T-helper 2 cell treated with Interferon-gamma antibody and Interleukin-4, amounts not matched to agents 5 μg/mL and 100 μg/mL, for 36 hours (primary cell): Measurements from ENCODE around the gene TMCC1.

Source experiments
- DNase-seq: peaks from one replicate; pipeline ENCODE4 v3.0.0; 2021; ENCODE audit warnings: low spot score
- H3K27ac Mint-ChIP-seq: one replicate; pipeline ENCODE4 v1.8.0; 2021; ENCODE audit warnings: mild to moderate bottlenecking, mixed read lengths
- H3K27me3 Mint-ChIP-seq: one replicate; pipeline ENCODE4 v1.8.0; 2021; ENCODE audit warnings: low read depth, mixed read lengths
- H3K36me3 Mint-ChIP-seq: one replicate; pipeline ENCODE4 v1.8.0; 2021; ENCODE audit warnings: low read depth, mixed read lengths
- H3K4me1 Mint-ChIP-seq: one replicate; pipeline ENCODE4 v1.8.0; 2021; ENCODE audit warnings: low read depth, mixed read lengths
- H3K4me3 Mint-ChIP-seq: one replicate; pipeline ENCODE4 v1.8.0; 2022; ENCODE audit warnings: mild to moderate bottlenecking, moderate library complexity, mixed read lengths
- H3K9me3 Mint-ChIP-seq: one replicate; pipeline ENCODE4 v1.8.0; 2021; ENCODE audit warnings: mixed read lengths

TMCC1 gene

GRCh38 chr3:129622226-129622874 is 271.2 kb downstream of the TMCC1 start:
- H3K4me3 Mint-ChIP-seq, result no peak overlapping the region
- H3K9me3 Mint-ChIP-seq, result no peaks in the 10 kb centered on the region
- DNase-seq, result no peak
- H3K4me1 Mint-ChIP-seq, result peaks cover 12% of the 10 kb centered on the region
- no peak overlapping the region for H3K27ac Mint-ChIP-seq
- peaks cover 3% of the 10 kb centered on the region for H3K27me3 Mint-ChIP-seq
- H3K36me3 Mint-ChIP-seq, result no peaks in the 10 kb centered on the region

GRCh38 chr3:129621626-129622225 is 271.8 kb downstream of the TMCC1 start:
- Mint-ChIP-seq H3K27ac (no peak overlapping the region), H3K27me3 (peaks cover 5% of the 10 kb centered on the region), H3K36me3 (no peaks in the 10 kb centered on the region), H3K4me1 (peaks cover 9% of the 10 kb centered on the region), H3K4me3 (no peak overlapping the region), H3K9me3 (no peaks in the 10 kb centered on the region)
- DNase-seq, result no peak

GRCh38 chr3:129620828-129621559 is 272.5 kb downstream of the TMCC1 start:
- DNase-seq, result no peak
- Mint-ChIP-seq H3K4me3 (no peak overlapping the region), H3K36me3 (no peaks in the 10 kb centered on the region), H3K27ac (no peak overlapping the region), H3K9me3 (no peaks in the 10 kb centered on the region), H3K27me3 (peaks cover 5% of the 10 kb centered on the region), H3K4me1 (peaks cover 4% of the 10 kb centered on the region)

GRCh38 chr3:129619726-129620162 is 273.8 kb downstream of the TMCC1 start:
- no peaks in the 10 kb centered on the region for H3K9me3 Mint-ChIP-seq
- H3K27me3 Mint-ChIP-seq, result peaks cover 5% of the 10 kb centered on the region
- H3K4me1 Mint-ChIP-seq, result peaks cover 4% of the 10 kb centered on the region
- no peak overlapping the region for H3K27ac Mint-ChIP-seq
- no peaks in the 10 kb centered on the region for H3K36me3 Mint-ChIP-seq
- H3K4me3 Mint-ChIP-seq, result no peak overlapping the region
- no peak for DNase-seq

GRCh38 chr3:129618901-129619671 is 274.4 kb downstream of the TMCC1 start:
- Mint-ChIP-seq H3K27me3 (peaks cover 5% of the 10 kb centered on the region), H3K4me1 (peaks cover 4% of the 10 kb centered on the region), H3K36me3 (no peaks in the 10 kb centered on the region), H3K9me3 (no peaks in the 10 kb centered on the region), H3K27ac (no peak overlapping the region), H3K4me3 (no peak overlapping the region)
- DNase-seq, result no peak

GRCh38 chr3:129618186-129618820 is 275.2 kb downstream of the TMCC1 start:
- H3K36me3 Mint-ChIP-seq, result no peaks in the 10 kb centered on the region
- H3K4me1 Mint-ChIP-seq, result peaks cover 4% of the 10 kb centered on the region
- H3K27me3 Mint-ChIP-seq, result peaks cover 5% of the 10 kb centered on the region
- H3K4me3 Mint-ChIP-seq, result peak overlapping the region; percentile 5
- no peaks in the 10 kb centered on the region for H3K9me3 Mint-ChIP-seq
- DNase-seq, result no peak
- peak overlapping the region; percentile 35 for H3K27ac Mint-ChIP-seq

GRCh38 chr3:129617381-129618185 is 275.9 kb downstream of the TMCC1 start:
- Mint-ChIP-seq H3K4me1 (peaks cover 4% of the 10 kb centered on the region), H3K9me3 (no peaks in the 10 kb centered on the region), H3K27ac (no peak overlapping the region), H3K4me3 (no peak overlapping the region), H3K36me3 (no peaks in the 10 kb centered on the region), H3K27me3 (peaks cover 5% of the 10 kb centered on the region)
- no peak for DNase-seq

GRCh38 chr3:129616713-129617112 is 276.8 kb downstream of the TMCC1 start:
- no peak for DNase-seq
- H3K9me3 Mint-ChIP-seq, result no peaks in the 10 kb centered on the region

GRCh38 chr3:129616291-129616690 is 277.2 kb downstream of the TMCC1 start:
- no peaks in the 10 kb centered on the region for H3K36me3 Mint-ChIP-seq
- peaks cover 4% of the 10 kb centered on the region for H3K4me1 Mint-ChIP-seq
- no peak overlapping the region for H3K27ac Mint-ChIP-seq
- no peak overlapping the region for H3K4me3 Mint-ChIP-seq
- no peak for DNase-seq
- peaks cover 5% of the 10 kb centered on the region for H3K27me3 Mint-ChIP-seq
- H3K9me3 Mint-ChIP-seq, result no peaks in the 10 kb centered on the region

More at GRCh38 chr3:129616713-129617112, 276.8 kb downstream of the TMCC1 start:
- Mint-ChIP-seq H3K4me3 (no peak overlapping the region), H3K27me3 (peaks cover 5% of the 10 kb centered on the region), H3K4me1 (peaks cover 4% of the 10 kb centered on the region), H3K27ac (no peak overlapping the region), H3K36me3 (no peaks in the 10 kb centered on the region)

GRCh38 chr3:129615751-129616281 is 277.7 kb downstream of the TMCC1 start:
- Mint-ChIP-seq H3K27me3 (peaks cover 5% of the 10 kb centered on the region), H3K36me3 (no peaks in the 10 kb centered on the region), H3K4me1 (peaks cover 4% of the 10 kb centered on the region), H3K4me3 (no peak overlapping the region), H3K27ac (no peak overlapping the region), H3K9me3 (no peaks in the 10 kb centered on the region)
- no peak for DNase-seq

GRCh38 chr3:129614927-129615363 is 278.6 kb downstream of the TMCC1 start:
- no peak for DNase-seq
- H3K4me3 Mint-ChIP-seq, result no peak overlapping the region
- H3K27me3 Mint-ChIP-seq, result peaks cover 5% of the 10 kb centered on the region
- H3K4me1 Mint-ChIP-seq, result peaks cover 4% of the 10 kb centered on the region
- no peaks in the 10 kb centered on the region for H3K36me3 Mint-ChIP-seq
- H3K27ac Mint-ChIP-seq, result no peak overlapping the region
- H3K9me3 Mint-ChIP-seq, result no peaks in the 10 kb centered on the region

GRCh38 chr3:129614435-129614834 is 279.1 kb downstream of the TMCC1 start:
- no peak for DNase-seq
- Mint-ChIP-seq H3K27me3 (peaks cover 10% of the 10 kb centered on the region), H3K4me3 (no peak overlapping the region), H3K36me3 (no peaks in the 10 kb centered on the region), H3K4me1 (peaks cover 4% of the 10 kb centered on the region), H3K27ac (no peak overlapping the region), H3K9me3 (no peaks in the 10 kb centered on the region)

GRCh38 chr3:129613367-129613740 is 280.2 kb downstream of the TMCC1 start:
- H3K4me1 Mint-ChIP-seq, result peaks cover 4% of the 10 kb centered on the region
- DNase-seq, result no peak
- peaks cover 14% of the 10 kb centered on the region for H3K27me3 Mint-ChIP-seq
- H3K4me3 Mint-ChIP-seq, result no peak overlapping the region
- no peak overlapping the region for H3K27ac Mint-ChIP-seq
- H3K36me3 Mint-ChIP-seq, result no peaks in the 10 kb centered on the region
- H3K9me3 Mint-ChIP-seq, result no peaks in the 10 kb centered on the region
